ENCODE results near the gene MAPK11.
A peak's percentile ranks its signal among the peaks of the same experiment; 100 is the strongest.

The MAPK11 gene

DNA sequence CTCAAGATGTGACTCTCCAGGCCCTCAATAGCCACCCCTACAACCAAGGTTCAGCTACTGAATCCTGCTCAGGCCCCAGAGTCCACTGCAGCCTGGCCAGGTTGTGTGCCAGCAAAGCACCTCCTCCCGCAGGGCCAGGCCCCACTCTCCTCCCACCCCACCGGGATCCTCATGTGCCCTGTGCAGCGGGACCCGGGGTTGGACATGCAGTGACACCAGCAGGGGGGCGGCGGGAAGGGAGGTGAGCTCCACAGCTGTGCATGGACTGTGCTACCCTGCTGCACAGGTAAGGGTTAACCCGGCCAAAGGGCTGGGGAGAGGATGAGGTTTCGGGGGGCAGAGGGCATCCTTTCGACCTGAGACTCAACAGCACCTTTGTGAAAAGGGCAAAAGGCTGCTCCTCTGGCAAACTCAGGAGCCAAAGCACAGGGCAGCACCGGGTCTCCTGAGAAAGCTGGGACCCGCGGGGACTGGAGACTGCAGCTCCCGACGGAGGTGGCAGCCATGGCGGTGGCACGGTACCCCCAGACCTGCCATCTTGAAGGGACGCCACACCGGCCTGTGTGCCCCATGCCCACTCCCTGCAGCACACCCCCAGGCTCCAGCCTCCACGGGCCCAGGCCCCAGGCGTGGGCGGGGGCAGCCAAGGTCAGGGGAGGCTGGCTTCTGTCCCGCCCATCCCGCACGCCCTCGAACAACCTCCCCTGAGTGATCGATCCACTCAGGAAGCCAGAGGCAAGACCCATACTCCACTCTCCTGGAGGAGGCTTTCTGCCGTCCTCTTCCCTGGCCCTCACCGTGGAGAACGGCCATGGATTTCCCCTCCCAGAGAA, 26.7 kb upstream of the MAPK11 start:
- Histone ChIP-seq H3K4me1 (ENCODE audit: control insufficient read depth, insufficient read depth, low read depth, low read length) (peaks cover 84% of the 10 kb centered on the region), H2BK120ac (ENCODE audit: low read depth, low read length) (no peak overlapping the region), H2BK12ac (ENCODE audit: low read length in 2 of 2) (peak overlapping the region in 1 of 2 experiments; percentile 67), H3K27ac (ENCODE audit: low read length, poor library complexity, severe bottlenecking) (peak overlapping the region; percentile 64), H2AK5ac (ENCODE audit: low read length, severe bottlenecking) (peak overlapping the region; percentile 11), H2AFZ (ENCODE audit: low read depth, low read length) (no peak overlapping the region), H3K9ac (ENCODE audit: low read length) (no peak overlapping the region), H3K18ac (ENCODE audit: low read depth in 1 of 2, low read length in 2 of 2) (peak overlapping the region in 1 of 2 experiments; percentile 67), H4K8ac (ENCODE audit: low read length) (no peak overlapping the region), H2BK5ac (ENCODE audit: low read depth, low read length, poor library complexity, severe bottlenecking) (no peak overlapping the region), H3K4me3 (ENCODE audit: insufficient read depth in 1 of 2, low read depth in 1 of 2, low read length in 2 of 2) (no peak overlapping the region), H3K23ac (ENCODE audit: low read length in 2 of 2) (peak overlapping the region in 1 of 2 experiments; percentile 40), H3K14ac (ENCODE audit: low read length in 2 of 2) (peak overlapping the region in 1 of 2 experiments; percentile 64), H3K4me2 (ENCODE audit: low read length, poor library complexity, severe bottlenecking) (no peak overlapping the region), H3K27me3 (ENCODE audit: control insufficient read depth in 1 of 2, insufficient read depth in 1 of 2, low read length in 2 of 2) (no peaks in the 10 kb centered on the region), H2BK15ac (ENCODE audit: low read depth, poor library complexity, severe bottlenecking) (no peak overlapping the region), H4K91ac (ENCODE audit: low read length) (peak overlapping the region; percentile 16), H3K9me3 (ENCODE audit: control insufficient read depth, low read length) (no peaks in the 10 kb centered on the region), H3K36me3 (ENCODE audit: control insufficient read depth in 1 of 2, insufficient read depth in 2 of 2, low read depth in 1 of 2, low read length in 2 of 2) (peaks cover 10 to 48% of the 10 kb centered on the region in 2 experiments), H3K79me1 (replicated peaks; ENCODE audit: low read length, poor library complexity, severe bottlenecking) (no peaks in the 10 kb centered on the region), H3K4ac (ENCODE audit: low read depth in 1 of 2, low read length in 2 of 2) (no peak overlapping the region)
- no peak for DNase-seq
- 91% methylated on average over 29 of the region's 29 CpGs for WGBS

DNA sequence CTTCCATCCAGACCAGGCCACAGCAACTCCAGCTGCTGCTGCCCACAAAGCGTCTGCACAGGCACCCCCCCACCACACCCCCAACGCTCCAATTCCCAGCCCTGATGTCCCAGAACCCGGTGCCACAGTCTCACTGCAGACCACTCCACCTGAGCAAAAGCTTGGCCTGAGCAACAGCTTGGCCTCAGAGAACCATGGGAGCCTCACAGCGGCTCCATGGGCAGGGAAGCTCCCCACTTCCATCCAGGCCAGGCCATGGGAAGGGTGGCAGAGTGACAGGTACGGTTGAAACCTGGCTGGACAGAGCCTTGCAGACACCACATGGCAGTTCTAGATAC, 24.1 kb upstream of the MAPK11 start:
- Histone ChIP-seq H3K23ac (ENCODE audit: low read length in 2 of 2) (no peak overlapping the region), H2BK5ac (ENCODE audit: low read depth, low read length, poor library complexity, severe bottlenecking) (peak overlapping the region; percentile 92), H3K27ac (ENCODE audit: low read length, poor library complexity, severe bottlenecking) (peak overlapping the region; percentile 98), H3K4me3 (ENCODE audit: insufficient read depth in 1 of 2, low read depth in 1 of 2, low read length in 2 of 2) (no peak overlapping the region), H3K27me3 (ENCODE audit: control insufficient read depth in 1 of 2, insufficient read depth in 1 of 2, low read length in 2 of 2) (no peaks in the 10 kb centered on the region), H3K79me1 (replicated peaks; ENCODE audit: low read length, poor library complexity, severe bottlenecking) (no peaks in the 10 kb centered on the region), H2BK120ac (ENCODE audit: low read depth, low read length) (peak overlapping the region; percentile 84), H2BK15ac (ENCODE audit: low read depth, poor library complexity, severe bottlenecking) (no peak overlapping the region), H3K9me3 (ENCODE audit: control insufficient read depth, low read length) (no peaks in the 10 kb centered on the region), H3K36me3 (ENCODE audit: control insufficient read depth in 1 of 2, insufficient read depth in 2 of 2, low read depth in 1 of 2, low read length in 2 of 2) (peaks cover 25 to 50% of the 10 kb centered on the region in 2 experiments), H4K8ac (ENCODE audit: low read length) (peak overlapping the region; percentile 39), H3K9ac (ENCODE audit: low read length) (no peak overlapping the region), H2BK12ac (ENCODE audit: low read length in 2 of 2) (peak overlapping the region; percentile 3 to 20), H3K4me1 (ENCODE audit: control insufficient read depth, insufficient read depth, low read depth, low read length) (peaks cover 77% of the 10 kb centered on the region), H3K4ac (ENCODE audit: low read depth in 1 of 2, low read length in 2 of 2) (peak overlapping the region; percentile 2 to 62), H3K4me2 (ENCODE audit: low read length, poor library complexity, severe bottlenecking) (no peak overlapping the region), H4K91ac (ENCODE audit: low read length) (peak overlapping the region; percentile 81), H2AFZ (ENCODE audit: low read depth, low read length) (no peak overlapping the region), H3K14ac (ENCODE audit: low read length in 2 of 2) (peak overlapping the region in 1 of 2 experiments; percentile 18), H2AK5ac (ENCODE audit: low read length, severe bottlenecking) (peak overlapping the region; percentile 99), H3K18ac (ENCODE audit: low read depth in 1 of 2, low read length in 2 of 2) (peak overlapping the region; percentile 67 to 71)
- 52% methylated on average over 5 of the region's 5 CpGs for WGBS
- DNase-seq, result no peak

DNA sequence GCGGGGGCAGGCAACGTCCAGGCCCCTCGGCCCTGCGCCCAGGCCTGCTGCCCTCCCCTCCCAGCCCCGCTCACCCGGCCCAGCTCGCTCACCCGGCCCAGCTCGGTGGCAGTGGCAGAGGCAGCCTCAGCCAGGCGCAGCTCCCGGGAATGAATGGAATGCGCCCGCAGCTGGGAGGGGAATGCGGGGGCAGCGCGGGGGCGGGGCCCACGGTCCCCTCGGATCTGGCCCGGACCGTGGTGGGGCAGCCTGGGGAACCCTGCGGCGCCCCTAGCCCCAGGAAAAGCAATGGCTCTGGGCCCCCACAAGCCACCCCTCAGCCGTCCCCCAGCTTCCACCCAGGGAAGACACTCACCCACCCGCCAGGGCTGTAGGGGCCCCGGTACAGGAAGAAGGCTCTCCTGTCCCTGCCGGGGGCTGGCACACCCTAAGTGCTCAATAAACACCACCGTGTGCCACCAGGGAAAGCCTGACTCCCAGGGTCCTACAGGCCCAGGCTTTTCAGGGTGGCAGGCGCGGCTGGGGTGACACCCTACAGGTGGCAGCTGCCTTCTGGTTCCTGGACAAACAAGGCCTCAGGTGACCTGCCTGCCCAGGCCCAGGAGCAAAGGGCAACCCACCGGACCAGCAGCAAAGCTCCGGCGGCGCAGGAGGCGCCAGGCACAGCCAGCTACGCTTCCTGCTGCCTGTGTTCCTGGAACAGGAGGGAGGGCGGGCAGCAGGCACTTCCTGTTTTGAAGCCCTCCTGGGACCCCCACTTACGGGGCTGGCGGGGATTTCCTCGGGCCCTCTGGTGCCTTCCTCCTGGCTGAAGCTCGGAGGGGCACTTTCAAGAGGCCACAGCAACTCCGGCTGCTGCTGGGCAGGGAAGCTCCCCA, 23.5 kb upstream of the MAPK11 start:
- H3K4me1 ChIP-seq (ENCODE audit: control insufficient read depth, insufficient read depth, low read depth, low read length), result peaks cover 78% of the 10 kb centered on the region

More for the DNA sequence above, 23.5 kb upstream of the MAPK11 start:
- Histone ChIP-seq H3K4ac (ENCODE audit: low read depth in 1 of 2, low read length in 2 of 2) (peak overlapping the region; percentile 34 to 62), H2BK12ac (ENCODE audit: low read length in 2 of 2) (peak overlapping the region; percentile 6 to 82), H3K23ac (ENCODE audit: low read length in 2 of 2) (no peak overlapping the region), H2BK5ac (ENCODE audit: low read depth, low read length, poor library complexity, severe bottlenecking) (peak overlapping the region; percentile 92), H3K36me3 (ENCODE audit: control insufficient read depth in 1 of 2, insufficient read depth in 2 of 2, low read depth in 1 of 2, low read length in 2 of 2) (peaks cover 31 to 52% of the 10 kb centered on the region in 2 experiments), H3K27ac (ENCODE audit: low read length, poor library complexity, severe bottlenecking) (peak overlapping the region; percentile 98), H2AFZ (ENCODE audit: low read depth, low read length) (no peak overlapping the region), H3K27me3 (ENCODE audit: control insufficient read depth in 1 of 2, insufficient read depth in 1 of 2, low read length in 2 of 2) (no peaks in the 10 kb centered on the region), H3K9me3 (ENCODE audit: control insufficient read depth, low read length) (no peaks in the 10 kb centered on the region), H3K18ac (ENCODE audit: low read depth in 1 of 2, low read length in 2 of 2) (peak overlapping the region; percentile 70 to 90), H3K4me2 (ENCODE audit: low read length, poor library complexity, severe bottlenecking) (peak overlapping the region; percentile 71), H4K91ac (ENCODE audit: low read length) (peak overlapping the region; percentile 89), H2BK120ac (ENCODE audit: low read depth, low read length) (peak overlapping the region; percentile 84), H4K8ac (ENCODE audit: low read length) (peak overlapping the region; percentile 39), H3K9ac (ENCODE audit: low read length) (peak overlapping the region; percentile 48), H3K14ac (ENCODE audit: low read length in 2 of 2) (peak overlapping the region in 1 of 2 experiments; percentile 61), H2BK15ac (ENCODE audit: low read depth, poor library complexity, severe bottlenecking) (peak overlapping the region; percentile 20), H3K4me3 (ENCODE audit: insufficient read depth in 1 of 2, low read depth in 1 of 2, low read length in 2 of 2) (peak overlapping the region in 1 of 2 experiments; percentile 40), H3K79me1 (replicated peaks; ENCODE audit: low read length, poor library complexity, severe bottlenecking) (no peaks in the 10 kb centered on the region), H2AK5ac (ENCODE audit: low read length, severe bottlenecking) (peak overlapping the region; percentile 83)
- WGBS, result 4% methylated on average over 39 of the region's 42 CpGs
- DNase-seq, result peak; percentile 69
